NCI-H446 treated with DMSO at 0.1 percent for 48 hours (cell line): Measurements from ENCODE around the gene TUBA3E.
"Not testable (repeated sequence)": the region's sequence is repeated elsewhere in the genome, so short reads cannot be mapped to it uniquely, and the experiment has no call there.

Experiments
- DNase-seq: peaks from one replicate; lab custom pipeline; 2025; lab: John Stamatoyannopoulos, UW

The TUBA3E gene

DNA sequence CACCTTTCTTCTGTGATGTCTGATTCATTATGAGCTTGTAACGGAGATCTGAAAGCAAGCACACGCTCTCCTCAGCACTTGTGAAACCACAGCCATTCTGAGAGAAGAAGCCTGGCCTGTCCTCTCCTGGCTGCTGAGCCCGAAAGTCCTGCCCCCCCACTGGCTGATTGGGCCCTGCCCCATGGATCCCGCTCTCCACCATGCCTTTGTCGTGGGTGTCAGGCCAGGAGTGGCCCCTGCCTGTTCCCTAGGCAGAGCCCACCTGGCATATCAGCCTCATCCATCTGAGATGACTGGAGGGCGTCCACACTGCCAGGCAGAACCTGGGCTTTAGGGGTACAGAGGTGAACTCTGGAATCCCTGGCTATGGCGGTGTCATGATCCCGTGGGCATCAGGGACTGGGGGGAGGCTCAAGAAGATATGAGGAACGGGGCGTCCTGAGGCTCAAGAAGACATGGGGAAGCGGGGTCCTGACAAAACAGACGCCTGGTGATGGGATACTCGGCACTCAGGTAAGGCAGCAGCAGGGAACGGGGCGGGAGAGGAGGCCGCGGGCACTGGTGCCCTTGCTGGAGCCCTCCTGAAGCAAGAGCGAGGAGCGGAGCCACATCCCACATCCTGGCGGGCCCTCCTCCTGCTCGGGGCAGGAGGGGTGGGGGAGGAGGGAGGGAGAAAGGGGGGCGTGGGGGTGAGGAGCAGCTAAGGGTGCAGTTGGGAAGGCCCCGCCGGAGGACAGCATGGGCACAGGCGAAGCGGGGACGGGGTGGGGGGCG is 54.8 kb downstream of the TUBA3E start:
- not testable (repeated sequence) for DNase-seq

DNA sequence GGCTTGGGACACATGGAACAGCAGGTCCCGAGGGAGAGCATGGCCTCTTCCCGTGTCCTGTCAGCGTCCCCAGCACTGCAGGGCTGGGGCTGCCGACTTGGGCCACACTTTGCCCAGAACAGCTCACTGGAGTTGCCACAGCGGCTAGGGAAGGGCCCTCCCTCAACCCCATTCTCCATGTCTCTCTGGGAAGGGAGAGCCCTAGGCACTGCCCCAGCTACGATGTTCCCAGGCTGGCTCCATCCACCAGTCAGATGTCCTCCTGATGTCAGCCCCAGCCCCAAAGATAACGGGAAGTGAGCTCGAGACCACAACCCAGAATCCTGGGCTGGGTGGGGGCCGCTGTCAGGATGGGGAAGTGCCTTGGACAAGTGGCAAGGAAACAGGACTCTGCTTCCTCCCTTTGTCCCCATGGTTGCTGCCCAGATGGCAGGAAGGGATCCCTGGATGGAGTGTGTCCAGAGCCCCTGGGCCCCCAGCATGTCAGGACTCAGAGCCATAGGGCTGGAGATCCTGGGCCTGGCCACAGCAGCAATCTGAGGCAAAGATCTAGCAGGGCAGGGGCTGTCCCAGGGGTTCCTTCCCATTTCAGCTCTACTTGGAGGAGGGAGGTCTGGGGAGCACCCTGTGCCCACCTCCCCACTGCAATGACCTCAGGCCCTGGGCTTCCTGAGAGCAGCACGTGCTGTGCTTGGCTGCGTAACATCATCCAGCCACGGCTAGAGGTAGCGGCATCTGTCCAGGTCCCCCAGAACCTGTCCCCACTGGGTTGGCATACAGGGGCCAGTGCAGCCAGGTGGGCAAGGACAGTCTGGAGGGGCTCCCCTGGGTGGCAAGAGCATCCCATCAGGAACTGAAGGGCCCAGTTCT is 55.6 kb downstream of the TUBA3E start:
- DNase-seq = not testable (repeated sequence)
